HG02678 (cell line): ENCODE data around the gene AURKB.

Experiments used
- ATAC-seq: cut with Tn5 transposase; IDR thresholded peaks from one replicate; pipeline ENCODE4 v1.9.1; 2021; ENCODE audit warnings: mild to moderate bottlenecking, moderate library complexity; ENCODE audit not compliant: unreplicated experiment

Gene AURKB

DNA sequence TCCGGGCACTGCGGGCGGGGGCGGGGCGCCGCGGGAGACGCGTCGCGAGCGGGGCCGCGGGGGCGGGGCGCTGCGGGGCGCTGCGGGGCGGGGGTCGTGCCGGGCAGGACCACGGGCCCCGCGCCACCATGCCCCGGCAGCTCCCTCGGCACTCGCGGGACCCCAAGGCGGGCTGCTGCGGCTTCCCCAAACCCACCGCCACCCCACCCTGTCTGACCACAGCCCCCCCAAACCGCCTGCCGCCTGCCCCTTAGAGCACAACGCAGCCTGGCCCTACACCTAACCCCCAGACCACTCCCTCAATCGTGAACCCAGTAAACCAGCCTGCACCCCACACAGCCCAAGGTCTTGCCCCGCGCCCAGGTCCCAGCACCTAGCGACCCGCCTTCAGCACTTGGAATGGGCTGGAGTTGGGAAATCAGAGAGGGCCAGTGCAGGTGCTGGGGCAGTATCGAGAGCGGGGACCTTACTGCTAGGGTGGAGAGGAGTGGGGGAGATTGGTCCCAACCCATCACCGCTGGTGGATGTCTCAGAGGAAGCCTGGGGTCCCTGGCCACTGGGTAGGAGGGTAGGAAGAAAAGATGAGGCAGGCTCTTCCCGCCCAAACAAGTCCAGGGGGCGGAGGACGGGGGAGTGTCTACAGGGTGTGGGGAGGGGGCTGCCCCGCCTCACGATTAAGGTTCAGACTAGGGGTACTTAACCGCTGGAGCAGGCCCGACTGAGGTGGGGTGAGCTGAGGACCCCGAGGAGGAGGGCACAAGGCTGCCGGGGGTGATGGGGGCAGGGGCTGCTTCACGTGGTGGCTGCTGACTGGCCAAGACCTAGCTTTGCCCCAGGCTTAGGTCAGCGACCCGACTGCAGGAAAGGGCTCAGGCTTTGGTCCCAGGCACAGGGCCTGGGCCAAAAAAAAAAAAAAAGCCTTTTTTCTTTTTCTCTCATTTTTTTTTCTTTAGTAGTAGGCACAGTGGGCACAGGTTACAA, 47.1 kb downstream of the AURKB start:
- no peak for ATAC-seq

DNA sequence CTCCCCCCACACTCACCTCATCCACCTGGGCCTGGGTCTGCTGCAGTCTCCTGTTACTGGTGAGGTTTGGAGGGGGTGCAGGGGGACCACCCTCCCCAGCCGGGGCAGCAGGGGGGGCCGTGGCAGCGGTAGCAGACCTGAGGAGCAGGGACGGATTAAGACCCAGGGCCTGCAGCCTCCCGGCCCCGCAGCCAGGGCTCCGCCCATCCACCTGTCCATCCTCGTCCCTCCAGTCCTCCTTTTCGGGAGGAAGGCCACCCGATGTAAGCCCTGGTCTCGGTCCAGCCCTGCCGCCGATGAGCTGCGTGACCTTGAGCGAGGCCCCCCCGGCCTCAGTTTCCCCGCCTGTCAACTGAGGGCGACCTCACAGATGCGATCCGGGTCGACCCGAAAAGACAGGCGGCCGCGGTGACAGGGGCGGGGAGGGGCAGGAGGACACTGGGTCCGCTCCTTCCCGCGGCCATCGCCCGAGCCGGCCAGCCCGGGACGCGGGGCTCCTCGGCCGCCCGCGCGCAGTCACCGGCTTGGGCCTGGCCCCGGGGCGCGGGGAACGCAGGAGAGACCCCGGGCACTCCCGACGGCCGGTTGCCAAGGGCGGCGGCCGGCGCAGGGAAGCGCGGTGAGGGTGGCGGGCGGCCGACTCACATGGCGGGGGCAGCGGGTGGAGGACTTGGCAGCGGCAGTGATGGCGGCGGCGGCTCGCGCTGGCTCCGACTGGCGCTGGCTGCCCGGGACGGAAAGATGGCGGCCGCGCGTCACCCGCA, 48.0 kb downstream of the AURKB start, which contains the start of gene VAMP2:
VAMP2 (minus strand) TSS at position 716 of the 764 bp plus-strand sequence; CDS start at position 647, 69 bp downstream.
- ATAC-seq = peak; percentile 53

DNA sequence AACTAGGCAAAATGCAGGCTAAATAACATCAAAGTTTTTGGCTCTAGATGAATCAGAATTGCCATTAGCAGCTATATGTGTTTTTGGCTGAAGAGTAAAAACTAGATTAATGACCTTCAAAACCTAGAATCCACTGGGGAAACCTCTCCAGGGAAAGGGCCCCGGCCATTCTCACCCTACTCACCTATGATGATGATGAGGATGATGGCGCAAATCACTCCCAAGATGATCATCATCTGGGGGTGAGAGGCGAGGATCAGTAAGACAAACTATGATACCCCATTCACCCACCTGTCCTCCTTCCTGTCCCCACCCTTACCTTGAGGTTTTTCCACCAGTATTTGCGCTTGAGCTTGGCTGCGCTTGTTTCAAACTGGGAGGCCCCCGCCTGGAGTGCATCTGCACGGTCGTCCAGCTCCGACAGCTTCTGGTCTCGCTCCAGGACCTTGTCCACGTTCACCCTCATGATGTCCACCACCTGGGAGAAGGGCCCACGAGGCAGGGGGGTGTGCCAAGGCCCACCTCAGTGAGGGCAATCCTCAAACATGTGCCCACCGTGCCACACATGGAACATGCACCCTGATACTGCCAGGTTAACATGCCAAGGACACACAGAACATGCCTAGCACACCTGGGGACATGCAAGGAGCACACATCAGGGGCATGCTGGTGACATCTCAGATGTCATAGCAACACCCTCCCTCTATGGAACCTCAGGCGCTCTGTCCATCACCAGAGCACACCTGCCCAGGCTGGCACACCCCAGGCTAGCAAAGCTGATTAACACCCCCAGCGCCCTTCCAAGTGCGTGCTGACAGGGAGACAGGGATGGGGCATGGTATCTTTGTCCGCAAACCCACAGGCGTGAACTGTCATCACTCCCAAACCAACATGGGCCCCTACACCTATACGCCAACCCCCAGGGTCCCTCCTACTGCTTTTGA, 48.8 kb downstream of the AURKB start:
- no peak for ATAC-seq

DNA sequence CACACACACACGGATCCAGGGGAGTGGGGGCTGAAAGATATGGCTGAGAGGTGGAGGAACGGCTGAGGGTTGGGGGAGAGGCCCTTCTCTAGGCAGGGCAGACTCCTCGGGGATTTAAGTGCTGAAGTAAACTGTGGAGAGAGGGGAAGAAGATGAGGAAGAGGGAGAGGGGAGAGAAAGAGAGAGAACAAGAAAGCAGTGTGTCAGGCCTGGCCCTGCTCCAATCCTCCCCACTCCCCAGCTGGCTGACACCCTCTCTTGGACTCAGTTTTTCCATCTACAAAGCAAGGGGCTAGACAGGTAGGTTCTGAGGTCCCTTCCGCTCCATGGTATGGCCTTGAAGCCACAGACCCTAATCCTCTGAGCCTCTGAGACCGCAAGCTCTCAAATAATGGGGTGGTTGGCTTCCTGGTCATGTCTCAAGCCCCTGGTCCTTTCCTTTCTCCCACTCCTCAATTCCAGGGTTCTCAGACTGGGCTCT, 49.6 kb downstream of the AURKB start:
- no peak for ATAC-seq

DNA sequence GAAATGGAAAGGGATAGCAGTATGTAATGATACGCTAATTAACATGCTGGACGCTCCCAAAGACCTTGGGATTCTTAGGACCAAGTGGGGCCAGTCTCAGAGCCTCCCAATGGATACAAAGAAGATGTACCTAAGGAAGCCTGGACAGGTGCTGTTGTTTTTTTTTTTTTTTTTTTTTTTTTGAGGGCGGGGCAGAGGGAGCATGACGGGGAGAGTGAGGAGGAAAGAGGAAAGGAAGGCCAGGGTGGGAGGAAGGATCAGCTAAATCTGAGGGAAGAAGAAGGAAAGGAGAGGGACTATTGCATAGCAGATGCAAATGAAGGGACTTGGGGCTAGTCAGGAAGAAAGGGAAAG, 50.2 kb downstream of the AURKB start:
- no peak for ATAC-seq

DNA sequence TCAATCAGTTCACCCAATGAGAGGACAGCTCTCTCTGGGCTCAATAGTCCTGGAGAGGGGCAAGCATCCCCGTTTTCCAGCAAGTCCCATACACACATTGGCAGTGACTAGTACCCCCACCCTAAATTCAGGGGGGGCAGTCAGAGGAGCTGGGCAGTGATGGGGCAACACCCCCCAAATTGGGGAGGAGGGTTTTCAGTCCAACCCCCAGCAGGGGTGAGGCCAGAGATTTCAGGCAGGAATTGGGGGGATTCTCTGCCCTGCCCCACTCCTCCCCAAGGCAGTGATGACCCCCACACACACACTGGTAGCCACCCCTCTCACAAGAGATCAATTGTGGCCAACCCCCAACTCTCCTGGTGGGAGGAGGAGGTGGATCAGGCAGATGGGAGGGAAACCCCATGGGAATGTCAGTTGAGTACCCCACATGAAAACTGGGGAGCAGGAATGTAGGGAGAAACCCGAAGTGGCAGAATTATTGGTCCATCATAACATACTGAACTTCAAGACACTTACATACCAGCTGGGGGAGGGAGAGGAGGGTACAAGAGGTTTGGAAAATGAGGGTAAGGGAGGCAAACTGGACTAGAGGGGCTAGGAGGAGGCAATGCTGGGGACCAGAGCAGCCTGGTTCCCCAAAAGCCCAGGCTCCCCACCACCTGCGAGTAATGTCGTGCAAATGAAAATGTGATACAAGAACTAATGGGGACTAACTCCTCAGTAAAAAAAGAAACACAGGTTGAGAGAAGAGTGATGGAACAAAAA, 50.7 kb downstream of the AURKB start:
- no peak for ATAC-seq

DNA sequence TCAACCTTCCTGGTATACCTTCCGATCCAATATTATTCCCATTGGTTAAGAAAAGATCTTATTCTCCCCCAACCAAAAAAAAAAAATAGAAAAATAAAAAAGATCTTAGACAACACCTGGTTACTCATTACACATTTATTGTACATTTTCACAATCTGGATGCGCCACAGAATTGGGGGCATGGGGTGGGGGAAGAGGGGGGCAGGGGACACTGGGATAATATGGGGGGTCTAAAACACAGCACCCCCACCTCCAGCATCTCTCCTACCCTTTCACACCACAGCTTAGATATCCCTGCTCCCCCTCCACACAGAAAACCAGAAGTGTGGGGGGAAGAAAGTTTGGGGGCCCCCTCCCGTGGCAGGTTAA, 51.4 kb downstream of the AURKB start:
- ATAC-seq = no peak

DNA sequence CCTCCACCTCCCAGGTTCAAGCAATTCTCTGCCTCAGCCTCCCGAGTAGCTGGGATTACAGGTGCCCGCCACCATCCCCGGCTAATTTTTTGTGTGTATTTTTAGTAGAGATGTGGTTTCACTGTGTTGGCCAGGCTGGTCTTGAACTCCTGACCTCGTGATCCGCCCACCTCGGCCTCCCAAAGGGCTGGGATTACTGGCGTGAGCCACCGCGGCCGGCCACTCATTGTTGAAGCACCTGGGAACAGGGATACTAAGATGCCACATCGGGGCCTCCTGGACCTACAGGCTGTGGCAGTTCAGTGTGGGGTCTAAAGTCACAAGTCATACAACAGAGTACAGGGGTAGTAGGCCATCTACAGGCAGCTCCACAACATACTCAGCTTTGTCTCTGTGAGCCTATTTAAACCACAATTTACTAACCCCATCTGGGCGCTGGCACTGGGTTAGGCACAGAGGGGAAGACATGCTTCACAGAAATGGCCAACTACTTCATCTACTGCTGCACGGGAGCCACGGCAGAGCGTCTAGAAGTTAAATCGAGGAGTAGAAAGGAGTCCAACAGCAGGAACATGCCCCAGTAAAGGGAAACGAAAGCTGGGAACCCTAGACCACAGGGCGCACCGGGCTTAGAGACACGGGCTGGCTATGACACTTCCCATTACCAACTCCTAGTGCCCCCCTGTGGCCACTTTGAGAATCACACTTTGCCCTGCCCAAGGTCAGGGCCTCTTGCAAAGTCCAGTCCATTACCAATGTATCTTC, 51.9 kb downstream of the AURKB start:
- ATAC-seq = no peak

DNA sequence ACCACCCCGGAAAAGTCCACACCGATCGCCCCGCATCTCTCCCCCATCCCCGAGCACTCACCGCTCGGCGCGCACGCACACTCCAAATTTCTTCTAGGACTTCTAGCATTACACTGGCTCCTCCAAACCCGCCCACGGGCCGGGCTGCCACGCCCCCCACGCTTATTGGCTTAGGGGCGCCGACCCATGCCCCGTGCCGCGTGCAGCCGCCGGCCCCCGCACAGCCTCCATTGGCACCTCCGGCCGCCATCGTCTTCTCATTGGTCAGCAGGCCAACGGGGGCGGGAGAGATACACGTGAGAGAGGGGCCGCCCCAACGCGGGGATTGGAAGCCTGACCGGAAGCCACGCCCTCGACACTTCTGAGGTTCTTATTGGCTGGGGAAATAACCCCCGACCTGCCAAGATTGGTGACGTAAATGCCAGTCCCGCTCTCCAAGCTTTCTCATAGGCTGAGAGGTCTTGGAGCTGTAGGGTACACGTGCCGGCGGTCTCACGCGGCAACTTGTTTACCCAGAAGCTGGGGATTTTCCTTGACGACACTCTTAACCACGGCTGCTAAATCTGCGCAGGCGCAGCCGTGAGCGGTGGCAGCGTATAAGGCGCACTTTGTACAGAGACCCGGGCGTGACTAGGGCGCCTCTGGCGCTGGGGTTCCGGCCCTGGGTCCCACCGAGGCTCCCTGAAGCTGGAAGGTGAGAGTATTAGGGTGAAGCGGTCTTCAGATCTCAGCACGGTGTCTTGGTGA, 54.0 kb downstream of the AURKB start:
- ATAC-seq = peak; percentile 82

DNA sequence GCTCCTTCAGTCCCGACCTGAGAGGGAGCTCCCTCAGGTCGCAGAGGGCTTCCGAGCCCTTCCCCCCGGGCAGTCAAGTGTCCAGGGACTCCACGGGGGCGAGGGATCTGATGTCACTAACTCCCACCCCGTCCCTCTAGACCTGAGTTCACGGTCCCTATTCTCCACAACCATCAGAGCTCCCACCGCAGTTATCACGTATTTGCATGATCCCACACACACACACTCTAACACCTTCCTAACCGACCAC, 54.5 kb downstream of the AURKB start:
- no peak for ATAC-seq

DNA sequence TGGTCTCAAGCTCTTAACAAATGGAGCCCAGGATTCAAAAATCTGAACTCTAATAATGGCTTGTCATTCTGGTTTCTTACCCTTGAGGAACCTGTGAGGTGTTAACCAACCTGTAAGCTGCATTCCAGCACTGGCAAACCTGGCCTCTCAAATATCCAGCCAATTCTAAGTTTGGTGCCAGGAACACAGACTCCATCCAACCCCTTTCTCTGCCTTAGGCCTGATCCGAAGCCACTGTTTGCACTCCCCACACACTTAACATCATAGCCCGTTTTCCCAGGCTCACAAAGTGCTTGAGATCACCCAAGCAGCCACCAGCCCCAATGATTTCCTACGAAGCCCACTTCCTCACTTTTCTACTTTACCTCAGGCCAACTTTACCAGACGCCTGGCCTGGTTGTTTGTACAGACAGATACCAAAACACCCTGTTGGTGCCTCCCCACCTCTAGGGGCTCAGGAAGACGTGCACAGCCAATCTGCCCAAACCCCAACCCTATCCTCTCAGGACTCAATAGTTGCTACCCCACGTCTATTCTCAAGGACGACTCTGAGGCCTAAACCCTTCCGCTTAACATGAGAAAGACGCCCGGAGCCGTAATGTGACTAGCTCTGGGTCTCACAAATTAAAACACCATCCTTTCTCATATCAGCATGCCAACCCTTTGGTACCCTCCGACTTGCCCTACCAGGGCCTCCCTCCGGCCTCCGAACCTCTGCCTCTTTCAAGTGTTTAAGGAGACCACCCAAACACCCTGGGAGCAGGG, 55.0 kb downstream of the AURKB start:
- no peak for ATAC-seq
